Dermis microvascular lymphatic vessel endothelial cell (primary cell): ENCODE results near the gene MESP2. TPM values are rescaled to one million over a fixed set of nuclear protein-coding genes. Genes with fewer than 3 reads are reported as not detected.
A peak's percentile ranks its signal among the peaks of the same experiment; 100 is the strongest.
"Not testable (repeated sequence)": the region's sequence is repeated elsewhere in the genome, so short reads cannot be mapped to it uniquely, and the experiment has no call there.

Experiments used
- DNase-seq, 2 donors: peaks; one replicate each; pipeline versions ENCODE4 v3.0.0 to v3.0.0-alpha.2; 2010; ENCODE audit warnings: low read depth in 2 of 2
- total RNA-seq: library from RNA; depleted of rRNA; stranded (reverse); fragments of >200 nt; gene quantifications from 2 replicates; pipeline ENCODE4 v1.2.1, GENCODE V29; 2014

Gene MESP2
- total RNA-seq, 1 donor from 2014 or later = not detected

DNA sequence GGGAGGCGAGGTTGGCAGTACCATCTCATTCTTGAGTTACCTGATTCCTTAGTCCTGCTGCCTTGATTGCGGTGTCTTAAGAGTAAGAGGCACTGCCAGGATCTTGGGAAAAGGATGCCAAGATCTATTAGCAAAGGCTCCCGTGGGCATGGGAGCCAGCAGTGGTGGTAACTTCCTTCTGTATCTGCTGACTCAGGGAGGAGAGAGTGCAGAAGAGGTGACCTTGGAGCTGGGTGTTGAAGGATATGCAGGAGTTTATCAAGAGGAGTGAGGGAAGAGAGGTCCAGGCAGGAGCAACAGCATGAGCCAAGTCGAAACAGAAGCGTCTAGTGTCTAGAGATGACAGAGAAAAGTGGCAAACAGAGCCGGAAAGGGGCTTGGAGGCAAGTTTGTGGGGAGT, 4.5 kb downstream of the MESP2 start:
- DNase-seq = no peak

DNA sequence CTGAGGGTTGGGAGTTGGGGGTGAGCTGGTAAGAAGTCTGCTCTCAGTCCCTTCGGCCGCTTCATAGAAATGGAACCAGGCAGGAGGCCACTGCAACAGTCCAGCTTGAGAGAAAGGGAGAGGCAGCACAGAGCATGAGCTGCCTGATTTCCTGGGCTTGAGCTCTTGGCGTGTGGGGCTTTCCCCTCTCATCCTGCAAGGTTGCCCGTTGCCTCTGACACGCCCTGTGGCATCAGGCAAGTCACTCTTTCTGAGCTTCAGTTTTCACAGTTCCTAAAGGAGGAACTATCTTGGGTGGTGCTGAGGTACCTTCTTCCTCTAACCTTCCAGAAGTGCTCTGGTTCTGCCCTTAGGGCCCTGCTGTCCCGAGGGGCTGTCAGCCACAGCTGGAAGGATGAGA, 4.9 kb downstream of the MESP2 start:
- no peak for DNase-seq

DNA sequence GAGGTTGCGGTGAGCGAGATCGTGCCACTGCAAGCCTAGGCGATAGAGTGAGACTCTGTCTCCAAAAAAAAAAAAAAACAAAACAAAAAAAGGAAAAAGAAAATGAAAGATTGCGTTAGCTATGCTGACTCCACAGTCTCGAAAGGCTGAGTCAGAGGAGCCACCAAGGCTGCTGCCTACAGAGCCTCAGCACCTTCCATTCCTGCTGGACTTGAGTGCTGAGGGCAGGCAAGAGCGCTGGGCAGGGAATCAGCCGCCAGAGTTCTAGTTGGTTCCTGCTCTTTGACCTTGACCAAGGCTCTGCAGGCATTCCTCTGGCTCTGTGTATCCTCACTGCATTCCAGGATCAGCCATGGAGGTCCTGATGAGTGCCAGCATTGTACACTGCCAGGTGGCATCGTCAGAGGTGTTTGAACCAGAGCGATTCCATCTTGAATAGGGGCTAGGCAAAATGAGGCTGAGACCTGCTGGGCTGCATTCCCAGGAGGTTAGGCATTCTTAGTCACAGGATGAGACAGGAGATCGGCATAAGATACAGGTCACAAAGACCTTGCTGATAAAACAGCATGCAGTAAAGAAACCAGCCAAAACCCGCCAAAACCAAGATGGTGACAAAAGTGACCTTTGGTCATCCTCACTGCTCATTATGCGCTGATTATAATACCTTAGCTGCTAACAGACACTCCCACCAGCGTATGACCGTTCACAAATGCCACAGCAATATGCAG, 5.9 kb downstream of the MESP2 start:
- DNase-seq = no peak

DNA sequence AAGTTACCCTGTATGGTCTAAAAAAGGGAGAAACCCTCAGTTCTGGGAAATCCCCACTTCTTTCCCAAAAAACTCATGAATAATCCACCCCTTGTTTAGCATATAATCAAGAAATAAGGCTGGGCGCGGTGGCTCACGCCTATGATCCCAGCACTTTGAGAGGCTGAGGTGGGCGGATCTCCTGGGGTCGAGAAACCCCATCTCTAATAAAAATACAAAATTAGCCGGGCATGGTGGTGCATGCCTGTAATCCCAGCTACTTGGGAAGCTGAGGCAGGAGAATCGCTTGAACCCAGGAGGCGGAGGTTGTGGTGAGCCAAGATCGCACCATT, 6.5 kb downstream of the MESP2 start:
- not testable (repeated sequence) for DNase-seq

DNA sequence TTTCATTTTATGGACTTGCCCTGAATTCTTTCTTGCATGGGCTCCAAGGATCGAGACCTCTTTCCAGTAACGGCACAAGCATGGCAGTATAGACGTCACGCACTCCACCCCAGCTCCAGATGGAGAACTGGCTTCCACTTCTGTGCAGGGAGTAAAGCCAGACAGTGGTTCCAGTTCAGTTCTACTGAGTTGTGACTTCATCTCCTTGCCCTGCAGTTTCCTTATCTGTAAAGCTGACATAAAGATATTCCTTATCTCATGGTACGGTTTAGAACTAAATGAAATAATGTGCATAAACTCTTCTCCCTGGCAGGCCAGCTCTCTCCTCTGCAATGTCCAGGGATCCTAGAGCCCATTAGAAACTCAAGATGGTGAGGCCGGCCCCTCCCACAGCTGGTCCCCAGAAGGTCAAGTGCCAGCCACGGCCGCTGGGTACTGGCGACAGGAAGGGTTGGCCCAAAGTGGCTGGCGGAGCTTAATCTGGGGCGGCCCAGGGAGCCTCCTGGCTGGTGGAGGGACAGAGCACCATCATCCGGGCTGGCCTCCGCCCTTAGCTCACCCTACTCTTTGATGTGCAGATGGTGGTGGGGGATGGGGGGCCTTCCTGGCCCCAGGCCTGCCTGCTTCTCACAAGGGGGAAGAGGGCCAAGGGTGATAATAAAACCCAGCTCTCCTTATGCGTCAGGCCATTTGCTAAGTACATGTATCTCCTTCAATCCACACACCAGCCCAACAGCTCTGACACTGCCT, 7.2 kb downstream of the MESP2 start:
- no peak for DNase-seq

DNA sequence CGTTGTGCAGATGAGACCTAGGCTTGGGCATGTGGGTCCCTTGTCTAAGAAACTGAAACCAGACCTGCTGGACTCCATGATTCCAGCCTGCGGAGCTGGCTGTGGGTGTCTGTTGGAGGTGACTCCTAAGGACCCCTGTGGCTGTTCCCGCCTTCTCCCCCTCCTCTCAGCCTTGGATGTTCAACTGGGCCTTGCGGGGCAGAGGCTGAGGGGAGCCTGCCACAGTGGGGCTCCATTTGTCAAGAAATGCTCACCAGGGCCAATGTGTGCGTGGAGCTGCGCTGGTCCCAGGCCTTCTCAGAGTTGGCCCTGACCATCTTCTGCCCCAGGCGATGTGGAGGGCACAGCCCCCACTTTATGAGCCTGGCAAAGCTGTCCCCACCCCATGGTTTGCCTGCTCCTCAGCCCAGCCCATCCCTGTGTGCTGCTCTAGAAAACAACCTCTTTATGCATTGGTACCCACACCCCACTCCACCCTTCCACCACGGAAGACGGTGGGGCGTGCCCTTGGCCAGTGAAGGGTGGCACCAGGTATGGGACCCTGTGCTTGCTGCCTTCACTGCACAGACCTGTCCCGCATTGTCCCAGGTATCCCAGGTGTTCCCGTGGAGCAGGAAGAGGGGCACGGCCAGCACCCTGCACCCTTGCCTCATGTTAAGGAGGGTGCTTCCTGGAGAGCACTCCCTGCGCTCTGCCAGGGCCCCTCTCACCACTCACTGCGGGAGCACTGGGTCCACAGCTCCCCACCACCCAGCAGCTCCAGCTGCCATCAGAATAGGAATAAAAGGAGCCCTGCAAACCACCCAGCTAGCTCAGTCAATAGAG, 7.9 kb downstream of the MESP2 start:
- DNase-seq = no peak

DNA sequence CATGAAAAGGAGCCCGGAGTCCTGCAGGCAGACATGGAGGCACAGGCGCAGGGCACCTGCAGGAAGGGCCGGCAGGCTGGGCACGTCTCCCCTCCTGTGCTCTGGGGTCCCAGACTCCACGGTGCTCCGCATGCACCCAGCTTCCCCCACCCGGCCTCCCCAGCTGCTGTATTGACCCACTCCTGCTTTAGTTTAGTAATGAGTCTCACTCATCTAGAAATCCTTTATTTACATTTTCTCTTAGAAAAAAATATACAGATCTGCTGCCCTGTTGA, 8.5 kb downstream of the MESP2 start:
- no peak for DNase-seq

DNA sequence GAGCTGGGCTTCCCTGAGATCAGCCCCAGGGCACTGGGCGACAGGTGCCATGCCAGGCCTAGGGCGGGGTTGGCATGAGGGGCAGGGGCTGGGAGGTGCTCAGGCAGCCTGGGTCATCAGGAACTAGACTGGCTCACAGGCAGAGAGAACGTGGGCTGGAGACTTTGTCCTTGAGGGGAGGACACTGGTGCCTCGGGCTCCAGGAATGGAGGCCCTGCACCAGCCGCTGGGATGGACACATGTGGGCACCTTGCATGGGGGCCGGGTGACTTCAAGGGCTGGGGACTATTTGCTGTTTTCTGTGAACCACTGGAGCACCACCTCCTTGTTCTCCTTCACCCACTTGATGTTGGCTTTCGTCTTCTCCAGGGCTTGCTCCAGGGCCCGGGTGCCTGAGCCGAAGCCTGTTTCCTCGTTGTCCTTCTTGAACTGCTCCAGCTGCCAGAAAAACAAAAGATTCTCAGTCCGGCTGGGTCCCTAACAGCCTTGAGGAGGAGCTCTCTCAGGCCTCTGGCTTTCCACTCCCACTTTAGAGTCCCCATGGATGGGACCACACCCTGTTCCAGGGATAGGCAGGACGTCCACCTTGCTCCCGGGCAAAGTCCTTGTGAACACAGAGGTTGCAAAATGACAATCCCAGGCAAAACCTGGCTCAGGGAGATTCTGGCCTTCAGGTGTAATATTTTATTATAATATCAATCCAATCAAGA, 9.1 kb downstream of the MESP2 start:
- DNase-seq = no peak

DNA sequence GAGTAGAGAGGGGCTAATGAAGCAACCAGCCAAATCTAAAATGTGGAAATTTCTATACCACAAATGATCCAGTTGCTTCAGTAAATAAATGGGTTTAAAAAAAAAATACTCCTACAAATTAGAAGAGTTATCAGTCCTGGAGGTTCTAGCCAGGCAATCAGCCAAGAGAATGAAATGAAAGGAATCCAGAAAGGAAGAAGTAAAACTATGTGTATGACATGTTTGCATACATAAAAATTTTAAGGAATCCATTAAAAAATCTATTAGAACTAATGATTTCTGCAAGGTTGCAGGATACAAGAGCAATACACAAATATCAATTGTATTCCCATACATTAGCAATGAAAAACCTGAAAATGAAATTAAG, 9.6 kb downstream of the MESP2 start:
- no peak for DNase-seq

DNA sequence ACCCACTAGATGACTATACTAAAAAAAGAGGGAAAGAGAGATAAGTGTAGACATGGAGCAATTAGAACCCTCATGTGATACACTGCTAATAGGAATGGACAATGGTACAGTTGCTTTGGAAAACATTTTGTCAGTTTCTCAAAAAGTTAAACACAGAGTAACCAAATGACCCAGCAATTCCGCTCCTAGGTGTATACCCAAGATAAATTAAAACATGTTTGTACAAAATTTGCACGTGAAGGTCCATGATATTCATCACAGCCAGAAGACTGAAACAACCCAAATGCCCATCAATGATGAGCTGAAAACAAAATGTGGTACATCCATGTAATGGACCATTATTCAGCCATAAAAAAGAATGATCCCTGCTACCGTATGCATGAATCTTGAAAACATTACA, 11.8 kb downstream of the MESP2 start:
- DNase-seq = no peak

DNA sequence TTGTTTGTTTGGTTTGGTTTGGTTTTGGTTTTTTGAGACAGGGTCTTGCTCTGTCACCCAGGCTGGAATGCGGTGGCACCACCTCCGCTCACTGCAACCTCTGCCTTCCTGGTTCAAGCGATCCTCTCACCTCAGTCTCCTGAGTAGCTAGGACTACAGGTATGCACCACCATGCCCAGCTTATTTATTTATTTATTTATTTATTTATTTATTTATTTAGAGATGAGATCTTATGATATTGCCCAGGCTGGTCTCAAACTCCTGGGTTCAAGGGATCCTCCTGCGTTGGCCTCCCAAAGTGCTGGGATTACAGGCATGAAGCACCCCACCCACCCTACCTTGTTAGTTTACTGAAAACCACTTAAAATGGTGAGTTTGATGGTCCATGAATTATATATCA, 12.5 kb downstream of the MESP2 start:
- not testable (repeated sequence) for DNase-seq

DNA sequence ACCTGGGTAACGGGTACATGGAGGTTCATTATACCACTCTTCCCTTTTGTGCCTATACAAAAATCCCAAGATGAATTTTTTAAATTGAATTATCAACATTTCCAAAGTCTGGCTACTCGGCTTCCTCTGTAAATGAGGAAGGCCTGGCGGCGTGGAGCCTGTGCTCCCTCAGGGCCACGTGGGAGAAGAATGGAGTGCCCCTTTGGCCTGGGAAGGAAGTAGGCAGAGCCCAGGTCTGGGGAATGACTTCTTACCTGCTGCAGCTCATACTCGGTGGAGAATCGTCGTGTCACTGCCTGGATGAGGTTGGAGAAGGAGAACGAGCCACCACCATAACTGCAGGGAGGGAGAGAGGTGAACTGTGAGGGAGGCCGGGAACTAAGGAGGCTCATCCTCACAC, 14.1 kb downstream of the MESP2 start:
- no peak for DNase-seq

DNA sequence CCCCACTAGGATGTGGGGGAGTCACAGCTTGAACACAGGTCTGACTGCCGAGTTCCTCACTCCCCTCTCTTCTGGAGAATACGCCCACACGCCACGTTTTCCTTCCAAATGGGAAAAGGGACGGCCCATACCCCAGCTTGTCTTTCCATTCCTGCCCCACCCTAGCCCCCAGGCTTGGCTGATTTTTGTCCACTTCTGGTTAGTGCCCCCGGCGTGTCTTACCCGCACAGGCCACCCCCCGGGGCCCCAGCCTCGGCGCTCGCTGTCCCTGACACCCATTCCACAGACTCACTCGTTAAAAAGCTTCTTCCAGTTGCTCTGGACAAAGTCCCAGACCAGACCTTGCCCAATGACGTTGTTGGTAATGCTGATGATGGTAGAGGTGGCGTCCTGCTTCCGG, 14.5 kb downstream of the MESP2 start:
- no peak for DNase-seq

DNA sequence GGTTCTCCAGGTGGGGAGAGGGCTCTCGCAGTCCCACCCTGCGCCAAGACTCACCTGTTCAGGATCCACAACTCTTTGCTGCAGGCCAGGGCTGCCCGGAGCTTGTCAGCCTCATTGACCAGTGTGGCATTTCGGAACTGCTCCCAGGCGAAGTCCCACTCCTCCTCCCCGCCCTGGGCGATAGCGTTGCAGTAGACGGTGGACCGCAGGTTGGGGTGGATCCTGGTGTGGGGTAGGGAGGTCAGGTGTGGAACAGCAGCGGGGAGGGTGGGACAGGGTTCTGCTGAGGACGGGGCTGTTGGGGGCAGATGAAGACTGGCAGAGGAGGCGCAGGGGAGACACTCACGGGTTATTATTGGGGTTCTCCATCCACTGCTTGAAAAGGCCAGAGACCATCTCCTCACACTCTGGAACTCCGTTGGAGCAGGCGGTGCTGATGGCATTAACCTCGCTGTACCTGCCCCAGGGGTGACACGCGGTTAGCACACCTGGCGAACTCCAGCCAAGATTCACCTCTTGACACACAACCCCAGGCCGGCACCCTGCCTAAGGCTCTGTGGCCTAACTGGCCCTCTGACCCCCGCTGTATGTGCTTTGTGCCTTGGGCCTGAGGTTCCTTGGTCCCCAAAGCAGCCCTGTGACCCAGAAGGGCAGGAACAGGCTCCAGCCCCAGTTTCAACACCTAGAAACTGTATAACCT, 16.1 kb downstream of the MESP2 start:
- no peak for DNase-seq

DNA sequence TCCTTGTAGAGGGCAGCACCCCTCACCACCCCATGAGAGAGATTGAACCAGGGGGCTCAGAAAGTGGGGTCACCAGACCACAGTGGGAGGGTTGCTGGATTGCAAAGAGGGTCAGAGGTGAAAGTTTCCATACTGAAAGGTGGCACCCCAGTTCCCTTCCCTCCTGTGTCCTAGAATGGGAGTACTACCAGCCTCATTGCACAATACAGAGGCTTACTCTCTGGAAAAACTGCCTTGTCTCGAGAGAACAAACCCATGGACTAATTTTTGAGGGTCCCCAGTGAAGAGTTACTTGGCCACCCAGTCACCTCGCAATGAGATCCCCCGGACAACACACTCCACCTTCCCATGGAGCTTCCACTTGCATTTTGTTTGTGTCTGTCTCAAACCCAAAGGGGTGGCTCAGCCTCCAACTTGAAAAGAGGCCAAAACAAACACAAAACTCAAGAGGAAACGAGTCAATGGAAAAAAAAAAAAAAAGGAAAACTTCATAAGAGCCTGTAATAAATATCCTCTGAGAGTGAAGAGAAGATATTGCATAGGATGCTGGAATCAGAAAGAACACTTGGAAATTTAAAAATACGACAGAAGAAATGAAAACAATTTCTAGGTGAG, 18.6 kb downstream of the MESP2 start:
- peak; percentile 82 to 86 for DNase-seq

DNA sequence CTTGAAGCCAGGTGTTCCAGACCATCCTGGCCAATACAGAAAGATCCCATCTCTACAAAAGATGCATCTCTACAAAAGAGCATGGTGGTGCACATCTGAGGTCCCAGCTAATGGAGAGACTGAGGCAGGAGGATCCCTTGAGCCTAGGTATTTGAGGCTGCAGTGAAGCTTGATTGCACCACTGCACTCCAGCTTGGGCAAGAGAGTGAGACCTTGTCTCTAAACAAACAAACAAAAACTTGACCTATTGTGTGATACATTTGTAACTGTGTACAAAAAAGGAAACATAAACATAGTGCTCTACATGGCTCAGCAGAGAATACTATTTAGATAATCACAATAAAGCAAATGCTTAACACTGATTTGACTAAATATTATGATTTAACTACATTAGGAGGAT, 19.9 kb downstream of the MESP2 start:
- DNase-seq = no peak

DNA sequence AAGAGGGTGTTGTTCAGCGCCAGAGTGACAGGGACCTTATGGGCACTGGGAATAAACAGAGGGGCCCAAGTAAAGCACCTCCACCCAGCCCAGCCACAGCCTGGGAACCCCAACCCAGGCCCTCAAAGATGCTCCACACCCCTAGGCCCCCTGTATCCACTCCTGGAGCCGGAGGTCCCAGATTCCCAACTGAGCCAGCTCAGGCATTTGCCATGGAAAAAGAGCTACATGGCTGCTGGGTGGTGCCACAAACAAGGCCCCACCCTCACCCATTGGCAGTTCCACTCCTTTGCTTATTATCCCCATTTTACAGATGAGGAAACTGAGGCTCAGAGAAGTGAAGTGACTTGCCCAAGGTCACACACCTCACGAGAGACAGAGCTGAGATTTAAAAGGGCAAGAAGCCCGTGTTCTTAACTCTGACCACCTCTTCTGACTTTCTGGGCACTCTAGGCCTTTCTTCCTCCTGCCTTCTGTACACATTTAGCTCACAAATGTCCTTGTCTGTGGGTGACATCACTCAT, 21.6 kb downstream of the MESP2 start:
- DNase-seq = no peak

DNA sequence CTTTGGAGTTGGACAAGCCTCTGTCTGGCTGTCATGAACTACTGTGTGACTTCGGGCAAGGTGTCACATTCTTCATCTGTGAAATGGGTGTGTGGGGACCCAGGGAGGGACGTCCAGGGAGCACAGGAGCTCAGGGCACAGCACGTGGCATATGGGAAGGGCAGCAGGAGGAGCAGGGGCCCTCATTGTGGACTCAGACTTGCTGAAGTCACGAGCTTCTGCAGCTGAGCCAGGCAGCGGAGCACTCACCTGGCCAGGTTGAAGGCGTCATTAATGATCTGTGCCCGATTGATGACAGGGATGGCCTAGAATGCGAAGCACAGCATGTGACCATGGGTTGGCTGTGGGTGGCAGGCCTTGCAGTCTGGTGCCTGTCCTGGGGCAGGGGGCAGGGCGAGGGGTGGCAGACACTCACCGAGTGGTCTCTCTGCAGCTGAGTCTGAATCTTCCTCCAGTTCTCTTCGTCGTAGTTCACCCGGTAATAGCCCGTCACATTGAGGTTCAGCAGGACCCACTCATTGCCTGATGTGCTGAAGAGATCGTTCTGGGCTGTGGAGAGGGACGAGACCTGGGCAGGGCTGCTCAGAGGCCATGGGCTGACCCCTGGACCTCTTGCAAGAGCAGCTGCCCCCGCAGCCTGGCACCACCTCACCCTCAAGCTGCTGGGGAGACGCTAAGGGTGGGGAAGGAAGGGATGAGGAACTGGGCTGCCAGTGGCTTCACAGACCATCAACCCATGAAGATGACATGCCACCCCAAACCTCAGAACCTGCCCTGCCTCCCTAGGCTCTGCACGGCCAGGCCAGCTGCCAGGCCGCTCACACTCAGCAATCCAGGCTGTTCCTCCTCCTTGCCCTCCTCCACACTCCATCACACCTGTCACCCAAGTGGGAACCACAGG, 23.1 kb downstream of the MESP2 start:
- DNase-seq = no peak

DNA sequence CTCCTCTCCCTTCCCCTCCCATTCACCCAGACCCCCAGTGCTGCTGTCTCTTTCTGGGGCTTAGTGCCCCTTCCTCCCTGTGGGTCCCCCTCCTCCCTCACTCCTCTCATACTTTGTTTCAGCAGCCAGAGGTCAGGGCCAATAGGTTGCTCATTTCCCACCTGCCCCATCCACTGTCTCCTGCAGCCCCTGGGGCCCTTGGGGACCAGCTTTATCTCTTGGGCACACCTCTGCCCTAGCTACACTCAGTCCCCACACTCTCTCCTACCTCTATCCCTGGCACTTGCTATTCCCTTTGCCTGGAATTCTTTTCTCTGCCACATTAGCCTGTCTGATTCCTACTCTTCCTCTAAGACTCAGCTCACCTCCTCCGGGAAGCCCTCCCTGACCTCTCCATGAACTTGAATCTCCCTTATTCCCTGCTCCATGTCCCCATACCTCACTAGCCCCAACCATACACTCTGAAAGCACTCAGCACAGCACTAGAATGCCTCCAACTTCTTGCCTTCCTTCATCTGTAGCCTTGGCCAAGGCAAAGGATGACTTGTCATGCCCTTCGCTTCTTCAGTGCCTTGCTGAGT, 23.9 kb downstream of the MESP2 start:
- no peak for DNase-seq
